LNCAP (cell line): Measurements from ENCODE around the gene CCNT1.

ENCODE experiments used
- TF ChIP-seq, protein P1 (sequence below): fragments of 450-650 bp; IDR thresholded peaks from 2 replicates; pipeline ENCODE4 v1.5.1; 2017; ENCODE audit warnings: mild to moderate bottlenecking

The CCNT1 gene

DNA sequence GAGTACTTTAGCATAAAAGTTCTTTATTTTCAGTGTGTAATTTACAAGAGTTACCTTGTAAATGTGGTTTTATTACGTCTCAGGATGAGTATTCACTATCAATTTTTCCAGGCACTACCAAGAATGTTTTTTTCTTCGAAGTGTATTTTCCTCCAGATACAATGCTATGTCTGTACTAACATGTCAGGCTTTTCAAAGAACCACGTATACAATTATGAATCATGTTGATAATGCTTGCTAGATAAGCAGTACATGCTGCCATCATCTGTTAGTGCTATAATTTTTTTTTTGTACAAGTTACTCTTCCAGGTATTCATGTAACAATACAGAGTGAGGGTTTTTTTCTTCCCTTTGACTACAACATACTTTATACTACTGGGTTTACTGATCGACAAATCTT, 28.9 kb downstream of the CCNT1 start:
- TF ChIP-seq, protein P1, sequence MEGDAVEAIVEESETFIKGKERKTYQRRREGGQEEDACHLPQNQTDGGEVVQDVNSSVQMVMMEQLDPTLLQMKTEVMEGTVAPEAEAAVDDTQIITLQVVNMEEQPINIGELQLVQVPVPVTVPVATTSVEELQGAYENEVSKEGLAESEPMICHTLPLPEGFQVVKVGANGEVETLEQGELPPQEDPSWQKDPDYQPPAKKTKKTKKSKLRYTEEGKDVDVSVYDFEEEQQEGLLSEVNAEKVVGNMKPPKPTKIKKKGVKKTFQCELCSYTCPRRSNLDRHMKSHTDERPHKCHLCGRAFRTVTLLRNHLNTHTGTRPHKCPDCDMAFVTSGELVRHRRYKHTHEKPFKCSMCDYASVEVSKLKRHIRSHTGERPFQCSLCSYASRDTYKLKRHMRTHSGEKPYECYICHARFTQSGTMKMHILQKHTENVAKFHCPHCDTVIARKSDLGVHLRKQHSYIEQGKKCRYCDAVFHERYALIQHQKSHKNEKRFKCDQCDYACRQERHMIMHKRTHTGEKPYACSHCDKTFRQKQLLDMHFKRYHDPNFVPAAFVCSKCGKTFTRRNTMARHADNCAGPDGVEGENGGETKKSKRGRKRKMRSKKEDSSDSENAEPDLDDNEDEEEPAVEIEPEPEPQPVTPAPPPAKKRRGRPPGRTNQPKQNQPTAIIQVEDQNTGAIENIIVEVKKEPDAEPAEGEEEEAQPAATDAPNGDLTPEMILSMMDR = no peak

DNA sequence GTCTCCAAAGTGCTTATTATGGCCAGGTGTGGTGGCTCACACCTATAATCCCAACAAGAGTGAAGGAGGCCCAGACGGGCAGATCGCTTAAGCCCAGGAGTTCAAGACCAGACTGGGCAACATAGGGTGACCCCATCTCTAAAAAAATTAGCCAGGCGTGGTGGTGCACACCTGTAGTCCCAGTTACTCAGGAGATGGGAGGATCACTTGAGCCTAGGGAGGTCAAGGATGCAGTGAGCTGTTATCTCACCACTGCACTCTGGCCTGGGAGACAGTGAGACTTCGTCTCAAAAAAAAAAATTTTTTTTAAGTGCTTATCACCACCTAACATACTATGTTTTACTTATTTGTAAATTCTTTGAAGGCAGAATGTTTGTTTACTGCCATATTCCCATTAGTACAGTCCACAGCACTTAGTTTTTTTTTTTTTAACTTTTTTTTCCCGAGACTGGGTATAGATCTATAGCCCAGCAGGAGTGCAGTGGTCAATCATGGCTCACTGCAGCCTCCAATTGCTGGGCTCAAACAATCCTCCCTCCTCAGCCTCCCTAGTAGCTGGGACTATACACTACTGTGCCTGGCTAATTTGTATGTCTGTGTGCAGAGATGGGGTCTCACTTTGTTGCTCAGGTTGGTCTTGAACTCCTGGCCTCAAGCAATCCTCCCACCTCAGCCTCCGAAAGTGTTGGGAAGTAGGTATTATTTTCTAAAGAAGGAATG, 29.7 kb downstream of the CCNT1 start:
- TF ChIP-seq, protein P1 = no peak

DNA sequence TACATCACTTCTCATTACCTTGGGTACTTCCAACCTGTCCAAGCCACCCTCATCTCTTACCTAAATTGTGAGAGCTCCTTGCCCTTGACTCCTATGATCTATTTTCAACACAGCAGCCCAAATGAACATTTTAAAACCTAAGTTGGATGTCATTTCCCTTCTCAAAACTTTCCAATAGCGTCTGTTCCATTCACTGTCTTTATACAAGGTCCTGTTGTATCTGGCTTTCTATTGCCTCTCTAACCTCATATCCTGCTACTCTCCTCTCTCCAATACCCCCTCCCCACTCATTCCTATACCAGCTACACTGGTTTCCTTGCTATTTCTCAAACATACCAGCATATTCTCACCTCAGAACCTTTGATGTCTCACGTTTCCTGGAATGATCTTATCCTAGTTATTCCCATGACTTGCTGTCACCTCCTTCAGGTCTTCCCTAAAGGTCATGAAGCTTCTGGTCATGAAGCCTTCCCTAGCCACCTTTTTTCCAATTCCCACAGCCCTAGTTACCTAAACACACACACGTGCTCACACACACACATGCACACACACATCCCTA, 30.4 kb downstream of the CCNT1 start:
- TF ChIP-seq, protein P1 = no peak

DNA sequence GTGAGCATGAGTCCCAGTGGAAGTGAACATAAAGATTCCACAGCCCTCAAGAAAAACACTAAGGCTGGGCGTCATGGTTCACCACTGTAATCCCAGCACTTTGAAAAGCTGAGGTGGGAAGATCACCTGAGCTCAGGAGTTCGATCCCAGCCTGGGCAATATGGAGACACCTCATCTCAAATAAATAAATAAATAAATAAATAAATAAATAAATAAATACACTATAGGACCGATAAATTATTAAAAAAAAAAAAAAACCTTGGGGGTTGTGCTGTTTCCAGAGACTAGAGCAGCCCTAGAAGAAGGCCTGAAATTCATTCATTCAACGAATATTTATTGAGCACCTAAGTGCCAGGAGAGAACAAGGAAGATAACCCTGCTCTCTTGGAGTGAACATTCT, 33.0 kb downstream of the CCNT1 start:
- TF ChIP-seq, protein P1 = no peak

DNA sequence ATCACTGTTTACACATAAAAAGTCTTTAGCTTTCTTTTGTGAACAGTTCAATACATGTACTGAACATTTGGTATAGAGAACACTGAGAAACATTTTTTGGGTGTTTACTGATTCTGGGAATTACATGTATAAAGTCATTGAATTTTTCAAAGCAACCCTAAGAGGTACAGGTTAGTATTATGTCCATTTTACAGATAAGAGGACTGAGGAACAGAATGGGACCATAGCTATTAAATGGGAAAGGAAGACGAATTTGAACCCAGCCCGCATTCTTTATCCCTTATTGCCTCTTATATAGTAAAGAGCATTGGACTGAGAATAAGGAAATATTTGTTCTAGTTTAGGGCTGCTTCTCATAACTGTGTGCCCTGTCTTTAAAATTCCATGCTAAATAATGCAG, 33.6 kb downstream of the CCNT1 start:
- TF ChIP-seq, protein P1 = no peak

DNA sequence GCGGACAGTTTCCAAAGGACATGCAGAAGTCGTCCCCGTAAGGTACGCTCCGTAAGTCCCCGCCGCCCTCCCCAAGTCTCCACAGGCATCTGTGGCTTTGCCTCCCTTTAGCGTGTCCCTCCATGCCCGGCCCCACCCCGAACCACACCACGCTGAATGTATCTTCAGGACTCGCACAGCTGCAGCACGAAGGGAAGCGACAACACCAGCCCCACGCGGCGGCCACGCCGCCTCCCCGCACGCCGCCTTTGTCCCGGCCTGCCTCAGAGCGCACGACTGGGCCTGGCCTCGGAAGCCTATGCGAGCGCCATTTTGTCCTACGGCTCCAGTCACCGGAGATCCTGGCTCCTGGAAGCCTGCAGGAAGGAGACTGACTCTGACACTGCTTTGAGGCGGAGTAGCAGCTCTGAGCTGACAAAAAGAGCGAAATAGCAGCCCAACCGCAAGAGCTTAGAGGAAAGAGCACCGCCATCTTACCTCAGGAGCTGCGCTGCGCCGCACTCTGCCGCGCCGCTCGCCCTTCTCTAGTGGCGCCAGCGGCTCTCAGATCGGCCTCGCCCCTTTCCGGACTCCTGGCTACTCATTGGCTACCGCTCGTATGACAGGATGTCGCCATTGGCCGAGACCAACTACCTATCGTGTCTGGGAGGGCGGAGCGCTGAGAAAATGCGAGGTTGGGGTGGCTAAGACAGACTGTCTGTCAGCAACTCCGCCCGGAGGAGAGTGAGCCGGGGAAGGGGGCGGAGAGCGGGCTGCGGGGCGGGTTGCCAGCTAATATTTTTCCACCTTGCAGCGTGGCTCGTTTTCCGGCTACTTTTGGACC, 34.6 kb downstream of the CCNT1 start, which contains the start of gene KANSL2:
Gene KANSL2, minus strand, starts transcription at position 529 of the 823 bp plus-strand sequence. CDS start 606 bp downstream, outside the sequence.
- TF ChIP-seq, protein P1 = no peak

DNA sequence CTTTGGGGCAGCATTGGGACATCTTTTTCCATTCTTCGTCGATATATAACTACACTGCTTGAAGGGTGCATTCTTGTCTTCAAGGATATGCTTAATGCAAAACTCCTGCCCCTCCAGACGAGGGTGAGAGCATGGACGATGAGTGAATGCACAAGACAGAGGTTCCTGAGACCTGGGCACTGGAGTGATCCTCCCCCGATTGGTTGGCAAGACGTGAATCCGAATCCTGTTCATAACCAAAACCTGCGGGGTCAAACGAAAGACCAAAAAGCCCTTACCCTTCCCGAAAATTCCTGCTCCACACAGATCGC, 35.2 kb downstream of the CCNT1 start:
- TF ChIP-seq, protein P1 = no peak
